K562 (cell line): ENCODE measurements around the gene SEPHS1. TPM values are rescaled to one million over a fixed set of nuclear protein-coding genes. Genes with fewer than 3 reads are reported as not detected.

ENCODE experiments used
- ATAC-seq: fragments of 200-7000 bp; cut with Tn5 transposase; 3 replicates; pipeline ENCODE4 v1.9.1; 2020; ENCODE audit warnings: moderate library complexity
- BruUV-seq: library from RNA; stranded (reverse); fragments of 400-500 nt; replicated peaks from 2 replicates; lab custom pipeline; 2021; lab: Mats Ljungman, UMichigan
- CTCF ChIA-PET: fragments of 300-600 bp; formaldehyde crosslinking; extraction: SDS; loops from one replicate; lab custom pipeline; 2021; ENCODE audit warnings: low intra/inter-chr PET ratio; lab: Yijun Ruan, JAX
- POLR2A ChIA-PET: fragments of 300-600, 350-650 bp; sonication (Branson Sonifier 250); formaldehyde crosslinking; extraction: SDS; loops from one replicate; lab custom pipeline; 2021; ENCODE audit warnings: antibody characterized with exemption, inconsistent platforms; lab: Yijun Ruan, JAX
- DNase-seq, 4 experiments: peaks; one replicate each; pipeline versions ENCODE4 v3.0.0 to v3.0.0-alpha.2; 2011 to 2018; ENCODE audit warnings: low spot score in 3 of 4, mixed read lengths in 3 of 4; ENCODE audit errors: extremely low read depth in 1 of 4
- FAIRE-seq: peaks from 2 replicates; lab custom pipeline; 2011; peaks lifted over from hg19 to GRCh38; lab: Jason Lieb, UNC
- H2AFZ ChIP-seq: 2 replicates; pipeline ENCODE4 v1.6.0; 2011; ENCODE audit warnings: low read depth, low read length, control low read depth, inconsistent platforms
- H3K27ac ChIP-seq: fragments of 200-600 bp; 3 replicates; pipeline ENCODE4 v1.8.0; 2011; ENCODE audit warnings: low read depth, mild to moderate bottlenecking, control low read depth, inconsistent platforms, low read length, moderate library complexity, mixed read lengths; ENCODE audit errors: extremely low read depth
- H3K27me3 ChIP-seq, 2 experiments: fragments of 300-600 bp in 1 of 2; 2 replicates in 1 of 2; 3 replicates in 1 of 2; pipeline versions ENCODE4 v1.6.0 to v1.8.0; 2011; ENCODE audit warnings: inconsistent platforms in 2 of 2, low read length in 2 of 2, mild to moderate bottlenecking in 1 of 2, mixed read lengths in 1 of 2, moderate library complexity in 1 of 2; ENCODE audit not compliant: control insufficient read depth in 2 of 2, insufficient read depth in 2 of 2
- H3K36me3 ChIP-seq: fragments of 300-600 bp; 3 replicates; pipeline ENCODE4 v1.8.0; 2011; ENCODE audit warnings: mild to moderate bottlenecking, low read length, inconsistent platforms; ENCODE audit not compliant: control insufficient read depth, insufficient read depth
- H3K4me1 ChIP-seq, 2 experiments: fragments of 200-600 bp in 1 of 2; replicated peaks in 1 of 2; 2 replicates in 1 of 2; 3 replicates in 1 of 2; pipeline versions ENCODE4 v1.5.1 to v1.8.0; 2011; ENCODE audit warnings: inconsistent platforms in 2 of 2, low read length in 2 of 2, mild to moderate bottlenecking in 1 of 2, mixed read lengths in 1 of 2, moderate library complexity in 1 of 2; ENCODE audit not compliant: control insufficient read depth in 2 of 2, insufficient read depth in 2 of 2
- H3K4me2 ChIP-seq: 2 replicates; pipeline ENCODE4 v1.6.1; 2011; ENCODE audit warnings: low read length, control low read depth, inconsistent platforms, mixed read lengths; ENCODE audit not compliant: insufficient read depth
- H3K4me3 ChIP-seq: fragments of 200-600 bp; sonication (generic), shearing (Covaris generic); 2 replicates; pipeline ENCODE4 v1.5.1; 2016; ENCODE audit warnings: control low read depth, inconsistent platforms
- H3K79me2 ChIP-seq: fragments of 200-600 bp; 3 replicates; pipeline ENCODE4 v1.8.0; 2011; ENCODE audit warnings: low read length, inconsistent platforms; ENCODE audit not compliant: control insufficient read depth, insufficient read depth
- H3K9ac ChIP-seq, 2 experiments: 2 replicates each; pipeline versions ENCODE4 v1.6.0 to v1.6.1; 2011; ENCODE audit warnings: low read depth in 2 of 2, low read length in 2 of 2, control low read depth in 1 of 2, inconsistent platforms in 1 of 2, mild to moderate bottlenecking in 1 of 2, mixed read lengths in 1 of 2; ENCODE audit not compliant: insufficient read depth in 1 of 2
- H3K9me1 ChIP-seq: one replicate; pipeline ENCODE4 v1.6.0; 2011; ENCODE audit warnings: inconsistent platforms, mild to moderate bottlenecking, low read length, moderate library complexity; ENCODE audit not compliant: control insufficient read depth, insufficient read depth
- H3K9me3 ChIP-seq: replicated peaks from 2 replicates; pipeline ENCODE4 v1.5.1; 2011; ENCODE audit warnings: low read depth, low read length, inconsistent platforms; ENCODE audit not compliant: control insufficient read depth, insufficient read depth
- H4K20me1 ChIP-seq: replicated peaks from 2 replicates; pipeline ENCODE4 v1.6.1; 2011; ENCODE audit warnings: low read length, inconsistent platforms, mixed read lengths; ENCODE audit not compliant: control insufficient read depth, insufficient read depth
- E2F6 ChIP-seq, 2 experiments: IDR thresholded peaks; 2 replicates each; pipeline ENCODE4 v1.6.1; 2011; ENCODE audit warnings: borderline replicate concordance in 1 of 2, control low read depth in 1 of 2, low read depth in 1 of 2, low read length in 1 of 2, mild to moderate bottlenecking in 1 of 2, mixed read lengths in 1 of 2, moderate library complexity in 1 of 2; ENCODE audit not compliant: insufficient read depth in 1 of 2, insufficient read length in 1 of 2, poor library complexity in 1 of 2, severe bottlenecking in 1 of 2; ENCODE audit errors: extremely low read depth in 1 of 2
- ZNF655 ChIP-seq: fragments of 250-450 bp; sonication (Bioruptor Pico); IDR thresholded peaks from 2 replicates; pipeline ENCODE4 v1.5.0; 2021
- WGBS: fragments of 100-300 bp; shearing (Covaris generic); methylation state at CpG from one replicate; pipeline ENCODE4 v1.1.6; 2016; ENCODE audit warnings: low coverage, mixed read lengths; ENCODE audit not compliant: insufficient coverage; ENCODE audit errors: missing lambda C conversion rate; 5-methylcytosine and 5-hydroxymethylcytosine counted together
- in situ Hi-C: fragments of 300-500 bp; cut with MboI; formaldehyde crosslinking; loops from 4 replicates; pipeline ENCODE4 v1.15.0; 2018; ENCODE audit warnings: inconsistent platforms, mixed read lengths
- intact Hi-C: fragments of 100-400 bp; cut with micrococcal nuclease; formaldehyde crosslinking; loops from 2 replicates; pipeline ENCODE4 v1.14.2; 2022
- polyA plus RNA-seq, 8 experiments: library from polyadenylated mRNA; depleted of rRNA in 4 of 8; stranded (reverse) in 5 of 8; unstranded in 3 of 8; fragments of >200 nt; fragmentation: Nextera tagmentation in 2 of 8; fragmentation: Illumina TruSeq in 1 of 8; extraction: Ambion mirVana in 2 of 8; extraction: Trizol in 1 of 8; gene quantifications; 2 replicates each; pipeline versions ENCODE4 v1.2.1 to v1.2.3, GENCODE V29; 2011 to 2014; ENCODE audit warnings: inconsistent platforms in 1 of 8, missing spikeins in 1 of 8
- total RNA-seq, 7 experiments: library from RNA; depleted of rRNA in 6 of 7; stranded (reverse); fragments of >200 nt in 6 of 7; fragmentation: Illumina TruSeq in 2 of 7; extraction: Trizol in 2 of 7; gene quantifications; 2 replicates each; pipeline versions ENCODE4 v1.2.1 to v1.2.3, GENCODE V29; 2011 to 2021; ENCODE audit warnings: low replicate concordance in 1 of 7

Gene SEPHS1
- total and polyA plus RNA-seq, 9 of the 15 experiments (the other 6 are each of a cell fraction or from before 2014, with no cell fraction given), result 14.7 to 82.8 (median 41.8) TPM

- CTCF ChIA-PET, result no interaction called here
- BruUV-seq, result no TSS peak
Observed at GRCh38 chr10:13356392-13356791, 8.3 kb upstream of the SEPHS1 start.

More at GRCh38 chr10:13356392-13356791, 8.3 kb upstream of the SEPHS1 start:
- H3K4me3 ChIP-seq, result no peak overlapping the region
- FAIRE-seq, result no peak
- POLR2A ChIA-PET, result interaction anchor here (1.3 kb wide), 1 partner anchor 28 kb away, joined by 3 read pairs; no protein-coding TSS in a partner anchor
- in situ Hi-C loops, result no loop called here
- no peak overlapping the region for H3K27ac ChIP-seq
- no peaks in the 10 kb centered on the region for H3K79me2 ChIP-seq
- H3K36me3 ChIP-seq, result no peaks in the 10 kb centered on the region
- H3K27me3 ChIP-seq, result peaks cover 3 to 5% of the 10 kb centered on the region in 2 experiments; a peak in 4 of 5 replicates
- WGBS, result 21% methylated on average over 4 of the region's 4 CpGs
- intact Hi-C loops, result loop anchor here (10.0 kb wide), 1 partner anchor 252 kb away; the partner anchor contains the start of gene OPTN
- H3K9me3 ChIP-seq, result no peaks in the 10 kb centered on the region
- no peak for DNase-seq
- no peaks in the 10 kb centered on the region for H4K20me1 ChIP-seq
- H3K4me1 ChIP-seq, result peaks cover 0 to 6% of the 10 kb centered on the region in 2 experiments; a peak in 2 of 5 replicates
- TF ChIP-seq ZNF655 (CRISPR knock-in tag) (no peak), E2F6 (IDR thresholded peaks at IDR 0.05; ENCODE audit: borderline replicate concordance in 1 of 2, extremely low read depth in 1 of 2, insufficient read depth in 1 of 2, insufficient read length in 1 of 2, low read depth in 1 of 2, low read length in 1 of 2, poor library complexity in 1 of 2, severe bottlenecking in 1 of 2) (peak in 1 of 2 experiments; percentile 33)
- no peak overlapping the region for H3K9ac ChIP-seq
- no peak overlapping the region for H3K4me2 ChIP-seq
- no peak for ATAC-seq
- H3K9me1 ChIP-seq, result no peaks in the 10 kb centered on the region
- H2AFZ ChIP-seq, result 0 out of 2 replicates have a peak overlapping the region, but pooled peaks have one; percentile 38
